HFF-Myc (cell line): Measurements from ENCODE around the gene GZF1.
"Not testable (repeated sequence)": the region's sequence is repeated elsewhere in the genome, so short reads cannot be mapped to it uniquely, and the experiment has no call there.

Experiments
- DNase-seq: peaks from one replicate; pipeline ENCODE4 v3.0.0-alpha.2; 2011; ENCODE audit warnings: low read depth; ENCODE audit errors: extremely low read depth
- H3K4me3 ChIP-seq: replicated peaks from 2 replicates; pipeline ENCODE4 v1.5.1; 2011; ENCODE audit warnings: low read depth, mild to moderate bottlenecking, control low read depth, low read length
- TF ChIP-seq, protein P1 (sequence below): IDR thresholded peaks from 2 replicates; pipeline ENCODE4 v1.5.1; 2012; ENCODE audit warnings: mild to moderate bottlenecking, low read depth, low read length, control low read depth; ENCODE audit errors: missing control alignments

The GZF1 gene

GRCh38 chr20:23341073-23341472 is 20.9 kb upstream of the GZF1 start:
- TF ChIP-seq, protein P1, sequence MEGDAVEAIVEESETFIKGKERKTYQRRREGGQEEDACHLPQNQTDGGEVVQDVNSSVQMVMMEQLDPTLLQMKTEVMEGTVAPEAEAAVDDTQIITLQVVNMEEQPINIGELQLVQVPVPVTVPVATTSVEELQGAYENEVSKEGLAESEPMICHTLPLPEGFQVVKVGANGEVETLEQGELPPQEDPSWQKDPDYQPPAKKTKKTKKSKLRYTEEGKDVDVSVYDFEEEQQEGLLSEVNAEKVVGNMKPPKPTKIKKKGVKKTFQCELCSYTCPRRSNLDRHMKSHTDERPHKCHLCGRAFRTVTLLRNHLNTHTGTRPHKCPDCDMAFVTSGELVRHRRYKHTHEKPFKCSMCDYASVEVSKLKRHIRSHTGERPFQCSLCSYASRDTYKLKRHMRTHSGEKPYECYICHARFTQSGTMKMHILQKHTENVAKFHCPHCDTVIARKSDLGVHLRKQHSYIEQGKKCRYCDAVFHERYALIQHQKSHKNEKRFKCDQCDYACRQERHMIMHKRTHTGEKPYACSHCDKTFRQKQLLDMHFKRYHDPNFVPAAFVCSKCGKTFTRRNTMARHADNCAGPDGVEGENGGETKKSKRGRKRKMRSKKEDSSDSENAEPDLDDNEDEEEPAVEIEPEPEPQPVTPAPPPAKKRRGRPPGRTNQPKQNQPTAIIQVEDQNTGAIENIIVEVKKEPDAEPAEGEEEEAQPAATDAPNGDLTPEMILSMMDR = no peak
- H3K4me3 ChIP-seq = no peak overlapping the region
- DNase-seq = no peak

GRCh38 chr20:23343590-23343989 is 18.4 kb upstream of the GZF1 start:
- TF ChIP-seq, protein P1 = no peak

DNA sequence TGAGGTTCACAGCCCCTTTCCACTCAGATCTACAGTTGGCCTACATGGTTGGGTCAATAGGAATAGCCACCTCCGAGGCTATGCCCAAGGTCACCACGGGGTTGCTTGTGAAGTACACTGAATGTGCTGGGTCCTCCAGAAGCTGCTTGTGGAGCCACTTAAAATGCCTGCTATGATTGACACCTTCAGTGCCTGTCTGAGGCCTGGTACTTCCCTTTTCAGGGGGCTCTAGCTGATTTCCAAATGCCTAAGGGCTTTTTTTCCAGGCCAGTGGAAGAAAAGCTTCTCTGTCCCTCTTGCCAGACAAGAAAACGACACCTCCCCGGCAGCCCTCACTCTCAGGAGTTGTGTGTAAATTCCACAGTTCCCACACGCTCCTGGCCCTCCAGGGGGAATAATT is 17.6 kb upstream of the GZF1 start:
- TF ChIP-seq, protein P1 = no peak
- no peak for DNase-seq
- no peak overlapping the region for H3K4me3 ChIP-seq

More at GRCh38 chr20:23343590-23343989, 18.4 kb upstream of the GZF1 start:
- no peak for DNase-seq
- H3K4me3 ChIP-seq = no peak overlapping the region

DNA sequence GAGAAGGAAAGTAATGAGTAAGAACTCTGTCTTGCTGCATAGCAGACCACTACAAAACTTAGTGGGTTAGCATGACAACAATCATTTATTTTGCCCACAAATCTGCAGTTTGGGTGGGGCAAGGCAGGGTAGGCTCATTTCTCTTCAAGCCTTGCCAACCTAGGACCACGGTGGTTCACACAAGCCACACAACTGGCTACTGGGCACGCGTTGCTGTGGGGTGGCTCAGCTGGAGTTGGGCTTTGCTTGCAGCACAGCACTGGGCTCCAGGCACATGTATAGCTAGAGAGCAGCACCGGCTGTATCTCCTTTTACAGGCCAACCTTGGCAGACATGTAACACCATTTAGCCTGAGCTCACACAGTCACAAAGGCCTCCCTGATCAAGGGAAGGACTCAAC is 16.0 kb upstream of the GZF1 start:
- H3K4me3 ChIP-seq = no peak overlapping the region
- TF ChIP-seq, protein P1 = no peak
- DNase-seq = no peak

- no peak overlapping the region for H3K4me3 ChIP-seq
- TF ChIP-seq, protein P1 = no peak
- no peak for DNase-seq
These were observed 14.2 kb upstream of the GZF1 start for GRCh38 chr20:23347791-23348190.

- H3K4me3 ChIP-seq, DNase-seq: not testable (repeated sequence)
These were observed 13.5 kb upstream of the GZF1 start for GRCh38 chr20:23348510-23348909.

GRCh38 chr20:23349338-23350195 is 12.4 kb upstream of the GZF1 start:
- TF ChIP-seq, protein P1 = peak; percentile 26
- DNase-seq = no peak

More at GRCh38 chr20:23349338-23350195, 12.4 kb upstream of the GZF1 start:
- peak overlapping the region; percentile 94 for H3K4me3 ChIP-seq
